MM.1S (cell line): Measurements from ENCODE around the gene ERVK3-1.
"Not testable (repeated sequence)": the region's sequence is repeated elsewhere in the genome, so short reads cannot be mapped to it uniquely, and the experiment has no call there.

Experiments
- DNase-seq: peaks from one replicate; pipeline ENCODE4 v3.0.0-alpha.2; 2015
- H2AFZ ChIP-seq: fragments of 300-600 bp; sonication (generic); 2 replicates; pipeline ENCODE4 v1.6.0; 2016; ENCODE audit warnings: antibody characterized with exemption, low read length
- H3F3A ChIP-seq: fragments of 300-600 bp; sonication (generic); 2 replicates; pipeline ENCODE4 v1.6.1; 2016; ENCODE audit warnings: mild to moderate bottlenecking, antibody characterized with exemption, low read length, moderate library complexity, mixed read lengths; ENCODE audit not compliant: insufficient read depth
- H3K27ac ChIP-seq: fragments of 300-600 bp; sonication (generic); 2 replicates; pipeline ENCODE4 v1.5.1; 2016; ENCODE audit warnings: mild to moderate bottlenecking, low read length
- H3K27me3 ChIP-seq: fragments of 300-600 bp; sonication (generic); replicated peaks from 2 replicates; pipeline ENCODE4 v1.6.0; 2016; ENCODE audit warnings: low read length; ENCODE audit not compliant: insufficient read depth
- H3K36me3 ChIP-seq: fragments of 300-600 bp; sonication (generic); replicated peaks from 2 replicates; pipeline ENCODE4 v1.6.1; 2016; ENCODE audit warnings: mild to moderate bottlenecking, low read length, mixed read lengths; ENCODE audit not compliant: insufficient read depth
- H3K4me1 ChIP-seq: fragments of 300-600 bp; sonication (generic); 2 replicates; pipeline ENCODE4 v1.6.1; 2016; ENCODE audit warnings: low read length, mixed read lengths
- H3K4me2 ChIP-seq: fragments of 300-600 bp; sonication (generic); 2 replicates; pipeline ENCODE4 v1.6.0; 2016; ENCODE audit warnings: low read depth, low read length
- H3K4me3 ChIP-seq: fragments of 300-600 bp; sonication (generic); 2 replicates; pipeline ENCODE4 v1.5.1; 2016; ENCODE audit warnings: low read length, mixed read lengths
- H3K79me2 ChIP-seq: fragments of 300-600 bp; sonication (generic); 2 replicates; pipeline ENCODE4 v1.6.1; 2016; ENCODE audit warnings: mixed run types, low read length, mixed read lengths
- H3K9ac ChIP-seq: fragments of 300-600 bp; sonication (generic); 2 replicates; pipeline ENCODE4 v1.6.1; 2016; ENCODE audit warnings: low read length, mixed read lengths
- H3K9me2 ChIP-seq: fragments of 300-600 bp; sonication (generic); replicated peaks from 2 replicates; pipeline ENCODE4 v1.6.1; 2016; ENCODE audit warnings: mild to moderate bottlenecking, low read length, mixed read lengths; ENCODE audit not compliant: insufficient read depth
- H3K9me3 ChIP-seq: fragments of 300-600 bp; sonication (generic); replicated peaks from 2 replicates; pipeline ENCODE4 v1.6.1; 2016; ENCODE audit warnings: mild to moderate bottlenecking, low read length, mixed read lengths; ENCODE audit not compliant: insufficient read depth
- H4K20me1 ChIP-seq: fragments of 300-600 bp; sonication (generic); 2 replicates; pipeline ENCODE4 v1.6.1; 2016; ENCODE audit warnings: mild to moderate bottlenecking, low read length, moderate library complexity, mixed read lengths; ENCODE audit not compliant: insufficient read depth
- CTCF ChIP-seq: fragments of 300-600 bp; sonication (generic); IDR thresholded peaks from 2 replicates; pipeline ENCODE4 v1.5.1; 2016; ENCODE audit warnings: antibody characterized with exemption, low read length, mixed read lengths
- EZH2 ChIP-seq: fragments of 300-600 bp; sonication (generic); optimal IDR thresholded peaks from 2 replicates; pipeline ENCODE3; 2017; ENCODE audit warnings: low read depth, mild to moderate bottlenecking, antibody characterized with exemption, low read length, mixed read lengths
- EZH2phosphoT487 ChIP-seq: fragments of 300-600 bp; sonication (generic); IDR thresholded peaks from 2 replicates; pipeline ENCODE4 v1.6.1; 2018; ENCODE audit warnings: antibody characterized with exemption, low read length

ERVK3-1 gene

GRCh38 chr19:58345558-58345957 is 40.4 kb downstream of the ERVK3-1 start:
- no peak for DNase-seq
- no peaks in the 10 kb centered on the region for H3K27me3 ChIP-seq
- H3K4me3 ChIP-seq = no peak overlapping the region
- no peaks in the 10 kb centered on the region for H3K4me1 ChIP-seq
- H3K27ac ChIP-seq = no peak overlapping the region
- no peak overlapping the region for H3K9ac ChIP-seq
- H3K9me3 ChIP-seq = no peaks in the 10 kb centered on the region
- H4K20me1 ChIP-seq = no peaks in the 10 kb centered on the region
- no peaks in the 10 kb centered on the region for H3K9me2 ChIP-seq
- no peak for TF ChIP-seq EZH2
- TF ChIP-seq EZH2phosphoT487 = no peak
- no peak for TF ChIP-seq CTCF
- H3K36me3 ChIP-seq = no peaks in the 10 kb centered on the region
- H3K79me2 ChIP-seq = no peaks in the 10 kb centered on the region
- no peak overlapping the region for H3K4me2 ChIP-seq
- H3F3A ChIP-seq = no peaks in the 10 kb centered on the region
- no peak overlapping the region for H2AFZ ChIP-seq

- Histone ChIP-seq H4K20me1 (no peaks in the 10 kb centered on the region), H3K9ac (no peak overlapping the region), H3K4me3 (no peak overlapping the region), H3F3A (no peaks in the 10 kb centered on the region), H3K79me2 (no peaks in the 10 kb centered on the region), H3K4me2 (no peak overlapping the region), H3K27ac (no peak overlapping the region), H3K36me3 (no peaks in the 10 kb centered on the region), H3K4me1 (no peaks in the 10 kb centered on the region), H3K9me3 (no peaks in the 10 kb centered on the region), H3K9me2 (no peaks in the 10 kb centered on the region), H2AFZ (no peak overlapping the region), H3K27me3 (no peaks in the 10 kb centered on the region)
- TF ChIP-seq CTCF (no peak), EZH2 (no peak), EZH2phosphoT487 (no peak)
- DNase-seq = no peak
Observed at GRCh38 chr19:58346961-58347929, 42.1 kb downstream of the ERVK3-1 start.

GRCh38 chr19:58348080-58348479 is 42.9 kb downstream of the ERVK3-1 start:
- not testable (repeated sequence) for H3K27me3 ChIP-seq, H3K9me3 ChIP-seq, H3K4me1 ChIP-seq, H3K27ac ChIP-seq, H4K20me1 ChIP-seq, H3K36me3 ChIP-seq, DNase-seq, H3K79me2 ChIP-seq, H3K4me3 ChIP-seq, H2AFZ ChIP-seq, H3F3A ChIP-seq, H3K4me2 ChIP-seq, H3K9ac ChIP-seq, H3K9me2 ChIP-seq

DNA sequence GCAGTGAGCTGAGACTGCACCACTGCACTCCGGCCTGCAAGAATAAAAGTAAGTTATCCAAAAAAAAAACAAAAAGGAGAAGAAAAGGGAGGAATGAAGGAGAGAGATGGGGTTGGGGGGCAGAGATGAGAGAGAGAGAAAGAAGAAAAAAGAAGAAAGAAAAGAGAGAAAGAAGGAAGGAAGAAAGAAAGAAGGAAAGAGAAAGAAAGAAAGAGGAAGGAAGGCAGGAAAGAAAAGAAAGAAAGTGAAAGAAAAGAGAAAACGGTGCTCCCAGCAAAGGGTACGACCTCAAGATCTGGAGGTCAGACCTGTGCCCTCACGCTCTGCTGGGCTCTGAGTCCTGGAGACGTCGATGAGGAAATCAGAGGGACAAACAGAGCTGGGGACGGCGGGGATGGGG is 44.4 kb downstream of the ERVK3-1 start:
- H3K9me2 ChIP-seq = no peaks in the 10 kb centered on the region
- no peaks in the 10 kb centered on the region for H3K36me3 ChIP-seq
- no peaks in the 10 kb centered on the region for H3K4me1 ChIP-seq
- DNase-seq = no peak
- no peak overlapping the region for H3K9ac ChIP-seq
- H3K27ac ChIP-seq = no peak overlapping the region
- TF ChIP-seq EZH2 (no peak), CTCF (no peak), EZH2phosphoT487 (no peak)
- H3K27me3 ChIP-seq = no peaks in the 10 kb centered on the region
- H3K9me3 ChIP-seq = no peaks in the 10 kb centered on the region
- no peaks in the 10 kb centered on the region for H3F3A ChIP-seq
- H3K4me2 ChIP-seq = no peak overlapping the region
- H2AFZ ChIP-seq = no peak overlapping the region
- no peaks in the 10 kb centered on the region for H4K20me1 ChIP-seq
- H3K79me2 ChIP-seq = no peaks in the 10 kb centered on the region
- H3K4me3 ChIP-seq = no peak overlapping the region
